Adrenal gland (tissue), 12 donors: ENCODE results near the gene ANO10. TPM values are rescaled to one million over a fixed set of nuclear protein-coding genes. Genes with fewer than 3 reads are reported as not detected.
"Not testable (repeated sequence)": the region's sequence is repeated elsewhere in the genome, so short reads cannot be mapped to it uniquely, and the experiment has no call there.

Experiments used
- DNase-seq, 7 donors: peaks; one replicate each; pipeline ENCODE4 v3.0.0-alpha.2; 2019 to 2020
- H3K27ac ChIP-seq, 5 donors: fragments of 200-600 bp; sonication (generic) in 4 of 5; 1 replicate in 3 of 5; 2 replicates in 2 of 5; pipeline versions ENCODE4 v1.5.1 to v1.8.0; 2016 to 2020; ENCODE audit warnings: mild to moderate bottlenecking in 1 of 5
- H3K27me3 ChIP-seq: fragments of 200-600 bp; 2 replicates; pipeline ENCODE4 v1.8.0; 2021
- H3K36me3 ChIP-seq, 2 donors: fragments of 200-600 bp; replicated peaks in 1 of 2; 1 replicate in 1 of 2; 2 replicates in 1 of 2; pipeline versions ENCODE4 v1.5.1 to v1.8.0; 2018 to 2022
- H3K4me1 ChIP-seq, 2 donors: fragments of 200-600 bp; replicated peaks in 1 of 2; 1 replicate in 1 of 2; 2 replicates in 1 of 2; pipeline versions ENCODE4 v1.5.1 to v1.8.0; 2018 to 2021
- H3K4me3 ChIP-seq, 4 donors: fragments of 200-600 bp; sonication (generic) in 3 of 4; one replicate each; pipeline ENCODE4 v1.5.1; 2016 to 2018
- H3K9me3 ChIP-seq, 3 donors: fragments of 200-600 bp; sonication (generic) in 1 of 3; replicated peaks in 1 of 3; 1 replicate in 2 of 3; 2 replicates in 1 of 3; pipeline versions ENCODE4 v1.5.1 to v1.8.0; 2016 to 2021
- CTCF ChIP-seq, 6 experiments: fragments of 450-650 bp in 4 of 6; fragments of 200-600 bp in 2 of 6; sonication (generic) in 1 of 6; IDR thresholded peaks; 1 replicate in 5 of 6; 2 replicates in 1 of 6; pipeline versions ENCODE4 v1.5.1 to v1.8.0; 2016 to 2021; ENCODE audit warnings: antibody characterized with exemption in 6 of 6, mild to moderate bottlenecking in 2 of 6, moderate library complexity in 1 of 6
- POLR2A ChIP-seq, 2 donors: fragments of 450-650 bp; IDR thresholded peaks; one replicate each; pipeline ENCODE4 v1.6.1; 2017; ENCODE audit warnings: antibody characterized with exemption in 2 of 2, mild to moderate bottlenecking in 2 of 2, moderate library complexity in 1 of 2
- WGBS, 4 donors: extraction: QIAGEN DNeasy Blood & Tissue Kit in 2 of 4; methylation state at CpG; one replicate each; pipeline versions ENCODE4 v1.1.5 to v1.1.7; 2013 to 2017; 5-methylcytosine and 5-hydroxymethylcytosine counted together
- intact Hi-C, 2 donors: fragments of 100-400 bp; cut with DNase I; formaldehyde crosslinking; loops; one replicate each; pipeline versions ENCODE4 v1.14.1 to v1.15.0; 2022 to 2023
- polyA plus RNA-seq, 3 donors: library from polyadenylated mRNA; stranded (reverse); fragments of 200-250 nt in 2 of 3; fragments of 350-450 nt in 1 of 3; fragmentation: Illumina TruSeq in 1 of 3; extraction: RNeasy Lipid Tissue Mini Kit (QIAGEN cat#74804) in 1 of 3; gene quantifications; one replicate each; pipeline ENCODE4 v1.2.3, GENCODE V29; 2013 to 2014
- total RNA-seq, 9 donors: library from RNA; depleted of rRNA in 4 of 9; stranded (reverse); fragments of >200 nt in 4 of 9; fragments of 120-200 nt in 1 of 9; fragmentation: NEBNext Ultra II Directional in 1 of 9; extraction: Animal tissue kit (Norgen Biotek cat#: 25700) in 1 of 9; gene quantifications; one replicate each; pipeline versions ENCODE4 v1.1.0 to v1.2.4, GENCODE V29; 2013 to 2023
- donor health status: healthy with polysubstance abuse.
- donor health status: Bipolar disorder and iron deficiency.
- donor health status: DM: yes; HTN: yes; CAD: no.
- donor health status: DM: no; HTN: no; CAD: no.
- donor health status: DM: no; HTN: no; CAD: no.
- donor health status: DM: yes; HTN: yes; CAD: no.

ANO10 gene
- total and polyA plus RNA-seq, 12 donors = 10.7 to 34.8 (median 22.0) TPM

- no peak for DNase-seq
- no peaks in the 10 kb centered on the region for H3K4me1 ChIP-seq
- no peak for TF ChIP-seq POLR2A (IDR thresholded peaks at IDR 0.05)
- TF ChIP-seq CTCF (IDR thresholded peaks at IDR 0.05) = no peak
- H3K36me3 ChIP-seq = no peaks in the 10 kb centered on the region
- no peaks in the 10 kb centered on the region for H3K9me3 ChIP-seq
- H3K4me3 ChIP-seq = no peak overlapping the region
- H3K27me3 ChIP-seq = no peaks in the 10 kb centered on the region
- WGBS, 4 donors = 73 to 82% (median 80%) methylated on average over 1 of the region's 1 CpG
- no peak overlapping the region for H3K27ac ChIP-seq
- intact Hi-C loops = no loop called here
These were observed 63.6 kb downstream of the ANO10 start for GRCh38 chr3:43558171-43558570.

GRCh38 chr3:43549626-43550290 is 72.1 kb downstream of the ANO10 start:
- 86 to 97% (median 92%) methylated on average over 4 of the region's 4 CpGs for WGBS, 4 donors
- H3K27me3 ChIP-seq = no peaks in the 10 kb centered on the region
- TF ChIP-seq CTCF (IDR thresholded peaks at IDR 0.05) (no peak), POLR2A (IDR thresholded peaks at IDR 0.05) (no peak)
- no peak overlapping the region for H3K4me3 ChIP-seq
- H3K36me3 ChIP-seq = no peaks in the 10 kb centered on the region
- no peaks in the 10 kb centered on the region for H3K9me3 ChIP-seq
- intact Hi-C loops = loop anchor here (5.0 to 10.0 kb wide), 2 partner anchors 193 to 645 kb away; no protein-coding TSS in a partner anchor
- no peak for DNase-seq
- no peak overlapping the region for H3K27ac ChIP-seq
- no peaks in the 10 kb centered on the region for H3K4me1 ChIP-seq

- peak; percentile 50 to 75 (median 63) for TF ChIP-seq CTCF (IDR thresholded peaks at IDR 0.05)
- WGBS, 4 donors = 88 to 97% (median 94%) methylated on average over 3 of the region's 3 CpGs
- intact Hi-C loops = loop anchor here (5.0 to 10.0 kb wide), 2 partner anchors 651 to 653 kb away; no protein-coding TSS in a partner anchor
These were observed 77.5 kb downstream of the ANO10 start for GRCh38 chr3:43544277-43544676.

GRCh38 chr3:43542328-43543043 is 79.3 kb downstream of the ANO10 start:
- H3K27me3 ChIP-seq = no peaks in the 10 kb centered on the region
- H3K27ac ChIP-seq = no peak overlapping the region
- H3K4me3 ChIP-seq = no peak overlapping the region
- H3K36me3 ChIP-seq = no peaks in the 10 kb centered on the region
- no peak for TF ChIP-seq POLR2A (IDR thresholded peaks at IDR 0.05)
- TF ChIP-seq CTCF (IDR thresholded peaks at IDR 0.05) = no peak
- no peaks in the 10 kb centered on the region for H3K9me3 ChIP-seq
- no peaks in the 10 kb centered on the region for H3K4me1 ChIP-seq
- intact Hi-C loops = loop anchor here (5.0 to 10.0 kb wide), 2 partner anchors 652 to 655 kb away; no protein-coding TSS in a partner anchor
- 84 to 93% (median 90%) methylated on average over 4 of the region's 4 CpGs for WGBS, 4 donors
- no peak for DNase-seq

More at GRCh38 chr3:43544277-43544676, 77.5 kb downstream of the ANO10 start:
- H3K4me1 ChIP-seq, H3K9me3 ChIP-seq, H3K4me3 ChIP-seq, H3K27ac ChIP-seq, DNase-seq, H3K27me3 ChIP-seq, H3K36me3 ChIP-seq: not testable (repeated sequence)
